ENCODE measurements around the gene PLXNC1.

DNA sequence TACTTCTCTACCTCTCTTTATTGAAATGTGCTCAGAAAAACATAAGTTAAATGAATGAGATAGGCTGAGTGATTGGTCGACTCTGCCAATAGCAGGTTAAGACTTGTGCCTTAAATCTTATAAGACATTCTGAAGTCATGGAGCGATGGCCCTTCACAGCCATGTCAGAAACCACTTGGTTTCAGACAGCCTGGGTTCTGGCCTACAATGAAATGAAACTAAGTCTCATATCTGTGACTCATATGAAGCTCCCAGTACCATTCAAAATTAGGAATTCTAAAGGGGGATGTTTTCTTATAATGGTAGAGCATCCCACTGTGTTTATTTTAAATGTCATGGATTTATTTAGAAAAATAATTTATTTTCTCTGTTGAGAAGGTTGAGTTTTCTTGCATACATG, 42.6 kb downstream of the PLXNC1 start:
- no peak for TF ChIP-seq GABPA (IDR thresholded peaks at IDR 0.05 in 1 of 2, conservative IDR thresholded peaks at IDR 0.05 in 1 of 2)
- TF ChIP-seq, protein P1, sequence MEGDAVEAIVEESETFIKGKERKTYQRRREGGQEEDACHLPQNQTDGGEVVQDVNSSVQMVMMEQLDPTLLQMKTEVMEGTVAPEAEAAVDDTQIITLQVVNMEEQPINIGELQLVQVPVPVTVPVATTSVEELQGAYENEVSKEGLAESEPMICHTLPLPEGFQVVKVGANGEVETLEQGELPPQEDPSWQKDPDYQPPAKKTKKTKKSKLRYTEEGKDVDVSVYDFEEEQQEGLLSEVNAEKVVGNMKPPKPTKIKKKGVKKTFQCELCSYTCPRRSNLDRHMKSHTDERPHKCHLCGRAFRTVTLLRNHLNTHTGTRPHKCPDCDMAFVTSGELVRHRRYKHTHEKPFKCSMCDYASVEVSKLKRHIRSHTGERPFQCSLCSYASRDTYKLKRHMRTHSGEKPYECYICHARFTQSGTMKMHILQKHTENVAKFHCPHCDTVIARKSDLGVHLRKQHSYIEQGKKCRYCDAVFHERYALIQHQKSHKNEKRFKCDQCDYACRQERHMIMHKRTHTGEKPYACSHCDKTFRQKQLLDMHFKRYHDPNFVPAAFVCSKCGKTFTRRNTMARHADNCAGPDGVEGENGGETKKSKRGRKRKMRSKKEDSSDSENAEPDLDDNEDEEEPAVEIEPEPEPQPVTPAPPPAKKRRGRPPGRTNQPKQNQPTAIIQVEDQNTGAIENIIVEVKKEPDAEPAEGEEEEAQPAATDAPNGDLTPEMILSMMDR (IDR thresholded peaks at IDR 0.05; ENCODE audit: low read depth, low read length, missing input control): no peak
- no peak for TF ChIP-seq HNF4G (IDR thresholded peaks at IDR 0.05)
- no peak for TF ChIP-seq FOXA1 (IDR thresholded peaks at IDR 0.05)
- no peak for TF ChIP-seq JUND (IDR thresholded peaks at IDR 0.05)
- TF ChIP-seq, protein P2, sequence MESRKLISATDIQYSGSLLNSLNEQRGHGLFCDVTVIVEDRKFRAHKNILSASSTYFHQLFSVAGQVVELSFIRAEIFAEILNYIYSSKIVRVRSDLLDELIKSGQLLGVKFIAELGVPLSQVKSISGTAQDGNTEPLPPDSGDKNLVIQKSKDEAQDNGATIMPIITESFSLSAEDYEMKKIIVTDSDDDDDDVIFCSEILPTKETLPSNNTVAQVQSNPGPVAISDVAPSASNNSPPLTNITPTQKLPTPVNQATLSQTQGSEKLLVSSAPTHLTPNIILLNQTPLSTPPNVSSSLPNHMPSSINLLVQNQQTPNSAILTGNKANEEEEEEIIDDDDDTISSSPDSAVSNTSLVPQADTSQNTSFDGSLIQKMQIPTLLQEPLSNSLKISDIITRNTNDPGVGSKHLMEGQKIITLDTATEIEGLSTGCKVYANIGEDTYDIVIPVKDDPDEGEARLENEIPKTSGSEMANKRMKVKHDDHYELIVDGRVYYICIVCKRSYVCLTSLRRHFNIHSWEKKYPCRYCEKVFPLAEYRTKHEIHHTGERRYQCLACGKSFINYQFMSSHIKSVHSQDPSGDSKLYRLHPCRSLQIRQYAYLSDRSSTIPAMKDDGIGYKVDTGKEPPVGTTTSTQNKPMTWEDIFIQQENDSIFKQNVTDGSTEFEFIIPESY (IDR thresholded peaks at IDR 0.05): no peak
- no peak for TF ChIP-seq NR2F2 (IDR thresholded peaks at IDR 0.05)
- TF ChIP-seq, protein P3, sequence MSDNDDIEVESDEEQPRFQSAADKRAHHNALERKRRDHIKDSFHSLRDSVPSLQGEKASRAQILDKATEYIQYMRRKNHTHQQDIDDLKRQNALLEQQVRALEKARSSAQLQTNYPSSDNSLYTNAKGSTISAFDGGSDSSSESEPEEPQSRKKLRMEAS (IDR thresholded peaks at IDR 0.05): no peak
- no peak for TF ChIP-seq RAD21 (IDR thresholded peaks at IDR 0.05)
- no peak for TF ChIP-seq SP1 (IDR thresholded peaks at IDR 0.05)
